Mesenchymal stem cell (in vitro differentiated cells and primary cell): ENCODE measurements around the gene GFPT1.

ENCODE experiments used
- DNase-seq: peaks from one replicate; pipeline ENCODE4 v3.0.0-alpha.2; 2013
- H2AFZ ChIP-seq: one replicate; pipeline ENCODE4 v1.6.1; 2013; ENCODE audit warnings: low read depth, mild to moderate bottlenecking, control low read depth, inconsistent platforms, low read length, moderate library complexity
- H2AK5ac ChIP-seq: 2 replicates; pipeline ENCODE4 v1.6.1; 2013; ENCODE audit warnings: low read length, moderate library complexity, mild to moderate bottlenecking, inconsistent platforms; ENCODE audit not compliant: severe bottlenecking
- H2BK120ac ChIP-seq: one replicate; pipeline ENCODE4 v1.6.1; 2013; ENCODE audit warnings: low read depth, mild to moderate bottlenecking, inconsistent platforms, low read length, moderate library complexity
- H2BK12ac ChIP-seq, 2 experiments: one replicate each; pipeline ENCODE4 v1.6.1; 2013; ENCODE audit warnings: inconsistent platforms in 2 of 2, low read length in 2 of 2, mild to moderate bottlenecking in 2 of 2, moderate library complexity in 2 of 2, control low read depth in 1 of 2
- H2BK15ac ChIP-seq: one replicate; pipeline ENCODE4 v1.6.1; 2013; ENCODE audit warnings: mild to moderate bottlenecking, low read depth, inconsistent platforms; ENCODE audit not compliant: poor library complexity, severe bottlenecking
- H2BK5ac ChIP-seq: 2 replicates; pipeline ENCODE4 v1.6.1; 2013; ENCODE audit warnings: low read depth, mild to moderate bottlenecking, low read length, control low read depth, inconsistent platforms; ENCODE audit not compliant: poor library complexity, severe bottlenecking
- H3K14ac ChIP-seq, 2 experiments: one replicate each; pipeline ENCODE4 v1.6.1; 2013; ENCODE audit warnings: inconsistent platforms in 2 of 2, low read length in 2 of 2, control low read depth in 1 of 2, mild to moderate bottlenecking in 1 of 2, moderate library complexity in 1 of 2
- H3K18ac ChIP-seq, 2 experiments: one replicate each; pipeline ENCODE4 v1.6.1; 2013; ENCODE audit warnings: inconsistent platforms in 2 of 2, low read length in 2 of 2, control low read depth in 1 of 2, low read depth in 1 of 2, mild to moderate bottlenecking in 1 of 2
- H3K23ac ChIP-seq, 2 experiments: one replicate each; pipeline ENCODE4 v1.6.1; 2013; ENCODE audit warnings: inconsistent platforms in 2 of 2, low read length in 2 of 2, mild to moderate bottlenecking in 2 of 2, moderate library complexity in 2 of 2, control low read depth in 1 of 2
- H3K27ac ChIP-seq: 2 replicates; pipeline ENCODE4 v1.5.1; 2013; ENCODE audit warnings: mild to moderate bottlenecking, moderate library complexity, low read length, control low read depth, inconsistent platforms; ENCODE audit not compliant: poor library complexity, severe bottlenecking
- H3K27me3 ChIP-seq, 2 experiments: 2 replicates each; pipeline versions ENCODE4 v1.6.1 to v1.7.0; 2013; ENCODE audit warnings: low read length in 2 of 2, mild to moderate bottlenecking in 2 of 2, moderate library complexity in 2 of 2, control low read depth in 1 of 2, inconsistent platforms in 1 of 2; ENCODE audit not compliant: control insufficient read depth in 1 of 2, insufficient read depth in 1 of 2
- H3K36me3 ChIP-seq, 2 experiments: 2 replicates each; pipeline versions ENCODE4 v1.6.1 to v1.7.0; 2013; ENCODE audit warnings: low read length in 2 of 2, control low read depth in 1 of 2, inconsistent platforms in 1 of 2, low read depth in 1 of 2, mild to moderate bottlenecking in 1 of 2; ENCODE audit not compliant: insufficient read depth in 2 of 2, control insufficient read depth in 1 of 2
- H3K4ac ChIP-seq, 2 experiments: one replicate each; pipeline ENCODE4 v1.6.1; 2013; ENCODE audit warnings: inconsistent platforms in 2 of 2, low read length in 2 of 2, mild to moderate bottlenecking in 2 of 2, moderate library complexity in 2 of 2, control low read depth in 1 of 2, low read depth in 1 of 2
- H3K4me1 ChIP-seq: 2 replicates; pipeline ENCODE4 v1.6.1; 2013; ENCODE audit warnings: low read depth, low read length, control low read depth; ENCODE audit not compliant: control insufficient read depth, insufficient read depth
- H3K4me2 ChIP-seq: 2 replicates; pipeline ENCODE4 v1.6.1; 2013; ENCODE audit warnings: low read length, mild to moderate bottlenecking, inconsistent platforms; ENCODE audit not compliant: poor library complexity, severe bottlenecking
- H3K4me3 ChIP-seq, 2 experiments: 2 replicates each; pipeline versions ENCODE4 v1.5.1 to v1.7.0; 2013; ENCODE audit warnings: low read length in 2 of 2, mild to moderate bottlenecking in 2 of 2, control low read depth in 1 of 2, low read depth in 1 of 2; ENCODE audit not compliant: insufficient read depth in 1 of 2
- H3K79me1 ChIP-seq: replicated peaks from 2 replicates; pipeline ENCODE4 v1.6.1; 2013; ENCODE audit warnings: mild to moderate bottlenecking, control low read depth, low read length, inconsistent platforms; ENCODE audit not compliant: poor library complexity, severe bottlenecking
- H3K9ac ChIP-seq: 2 replicates; pipeline ENCODE4 v1.7.0; 2013; ENCODE audit warnings: mild to moderate bottlenecking, low read length, moderate library complexity
- H3K9me3 ChIP-seq: 2 replicates; pipeline ENCODE4 v1.7.0; 2013; ENCODE audit warnings: mild to moderate bottlenecking, low read length; ENCODE audit not compliant: control insufficient read depth
- H4K8ac ChIP-seq: one replicate; pipeline ENCODE4 v1.6.1; 2013; ENCODE audit warnings: inconsistent platforms, mild to moderate bottlenecking, low read length, moderate library complexity
- H4K91ac ChIP-seq: one replicate; pipeline ENCODE4 v1.6.1; 2013; ENCODE audit warnings: mild to moderate bottlenecking, low read length, inconsistent platforms
- WGBS: methylation state at CpG from one replicate; pipeline ENCODE4 v1.1.7; 2013; ENCODE audit warnings: mixed read lengths; 5-methylcytosine and 5-hydroxymethylcytosine counted together

GFPT1 gene

GRCh38 chr2:69291004-69291650, 95.9 kb downstream of the GFPT1 start:
- H3K36me3 ChIP-seq: no peaks in the 10 kb centered on the region
- peak overlapping the region; percentile 48 for H2BK5ac ChIP-seq
- no peak overlapping the region for H4K8ac ChIP-seq
- no peak overlapping the region for H3K23ac ChIP-seq
- H2BK15ac ChIP-seq: no peak overlapping the region
- no peak overlapping the region for H3K4ac ChIP-seq
- H4K91ac ChIP-seq: no peak overlapping the region
- H3K27ac ChIP-seq: peak overlapping the region; percentile 93
- no peak overlapping the region for H2BK120ac ChIP-seq
- no peak overlapping the region for H3K14ac ChIP-seq
- no peak overlapping the region for H3K4me2 ChIP-seq
- peak overlapping the region; percentile 28 to 54 for H2BK12ac ChIP-seq
- peak overlapping the region; percentile 28 to 78 for H3K18ac ChIP-seq
- H3K79me1 ChIP-seq: no peaks in the 10 kb centered on the region
- H3K9ac ChIP-seq: peak overlapping the region; percentile 65
- no peaks in the 10 kb centered on the region for H3K27me3 ChIP-seq
- no peak overlapping the region for H2AFZ ChIP-seq
- peak overlapping the region; percentile 20 for H2AK5ac ChIP-seq
- H3K9me3 ChIP-seq: no peaks in the 10 kb centered on the region
- H3K4me1 ChIP-seq: peaks cover 7% of the 10 kb centered on the region
- peak overlapping the region in 1 of 2 experiments; percentile 6 for H3K4me3 ChIP-seq
- no peak for DNase-seq

DNA sequence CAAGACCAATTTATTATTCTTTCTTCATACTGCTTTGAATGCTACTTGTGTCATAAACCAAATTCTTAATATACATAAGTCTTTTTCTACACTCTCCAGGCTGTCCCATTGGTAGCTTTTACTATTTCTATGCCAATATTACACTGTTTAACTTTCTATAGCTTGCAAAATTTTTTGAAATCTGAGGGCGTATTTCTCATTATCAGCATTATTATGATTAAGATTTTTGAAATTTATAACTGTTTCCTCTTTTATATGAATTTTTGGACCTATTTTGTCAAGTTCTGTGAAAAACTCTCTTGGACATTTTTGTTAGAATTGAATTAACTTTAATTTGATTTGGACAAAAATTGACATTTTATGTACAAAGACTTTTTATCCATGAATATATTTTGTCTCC, 98.6 kb downstream of the GFPT1 start:
- Histone ChIP-seq H3K4me1 (peaks cover 7% of the 10 kb centered on the region), H4K8ac (no peak overlapping the region), H3K14ac (no peak overlapping the region), H2BK15ac (no peak overlapping the region), H2AFZ (no peak overlapping the region), H4K91ac (no peak overlapping the region), H2AK5ac (no peak overlapping the region), H3K27ac (no peak overlapping the region), H2BK5ac (no peak overlapping the region), H2BK120ac (no peak overlapping the region), H3K9me3 (no peaks in the 10 kb centered on the region), H3K79me1 (no peaks in the 10 kb centered on the region), H3K18ac (no peak overlapping the region), H3K36me3 (no peaks in the 10 kb centered on the region), H3K4me3 (no peak overlapping the region), H3K23ac (no peak overlapping the region), H3K9ac (no peak overlapping the region), H3K27me3 (no peaks in the 10 kb centered on the region), H3K4ac (no peak overlapping the region), H3K4me2 (no peak overlapping the region), H2BK12ac (no peak overlapping the region)
- DNase-seq: no peak
- WGBS: no CpG with 5 or more reads among the region's 1 CpG

DNA sequence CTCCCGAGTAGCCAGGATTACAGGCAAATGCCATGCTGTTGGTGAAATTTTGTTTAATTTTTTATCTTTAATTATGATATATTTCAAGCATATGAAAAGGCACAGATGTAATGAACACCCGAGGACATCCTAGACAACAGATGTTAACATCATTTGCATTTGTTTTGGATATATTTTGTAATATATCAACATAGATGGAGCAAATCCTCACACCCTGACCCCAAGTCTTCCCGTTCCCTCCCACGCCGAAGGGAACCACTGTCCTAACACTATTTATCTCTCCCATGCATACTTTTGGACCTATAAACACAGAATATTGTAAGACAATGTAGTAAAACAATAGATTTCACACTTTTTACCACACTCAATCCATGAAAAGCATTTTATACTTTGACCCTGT, 99.5 kb downstream of the GFPT1 start:
- 100% methylated on average over 1 of the region's 5 CpGs for WGBS

GRCh38 chr2:69285379-69285894, 101.6 kb downstream of the GFPT1 start:
- Histone ChIP-seq H3K27me3 (no peaks in the 10 kb centered on the region), H2BK120ac (no peak overlapping the region), H3K9ac (no peak overlapping the region), H2BK5ac (no peak overlapping the region), H2BK15ac (no peak overlapping the region), H3K4me1 (peaks cover 3% of the 10 kb centered on the region), H4K91ac (no peak overlapping the region), H3K4ac (no peak overlapping the region), H3K36me3 (no peaks in the 10 kb centered on the region), H3K9me3 (no peaks in the 10 kb centered on the region), H3K4me2 (no peak overlapping the region), H2AFZ (no peak overlapping the region), H3K14ac (no peak overlapping the region), H2BK12ac (no peak overlapping the region), H4K8ac (no peak overlapping the region), H3K23ac (no peak overlapping the region), H3K4me3 (no peak overlapping the region), H2AK5ac (no peak overlapping the region), H3K18ac (no peak overlapping the region), H3K79me1 (no peaks in the 10 kb centered on the region), H3K27ac (no peak overlapping the region)
- WGBS: 71% methylated on average over 3 of the region's 3 CpGs
- DNase-seq: no peak

More for the DNA sequence above, 99.5 kb downstream of the GFPT1 start:
- Histone ChIP-seq H2AK5ac (no peak overlapping the region), H3K23ac (no peak overlapping the region), H3K27me3 (no peaks in the 10 kb centered on the region), H3K9me3 (no peaks in the 10 kb centered on the region), H3K4me2 (no peak overlapping the region), H3K9ac (no peak overlapping the region), H3K4ac (no peak overlapping the region), H4K91ac (no peak overlapping the region), H2BK120ac (no peak overlapping the region), H3K4me3 (no peak overlapping the region), H3K79me1 (no peaks in the 10 kb centered on the region), H3K36me3 (no peaks in the 10 kb centered on the region), H2AFZ (no peak overlapping the region), H2BK5ac (no peak overlapping the region), H2BK15ac (no peak overlapping the region), H3K18ac (no peak overlapping the region), H3K27ac (no peak overlapping the region), H2BK12ac (no peak overlapping the region), H3K4me1 (peaks cover 5% of the 10 kb centered on the region), H3K14ac (no peak overlapping the region), H4K8ac (no peak overlapping the region)
- DNase-seq: no peak
